Dermis blood vessel endothelial cell (primary cell): ENCODE measurements around the gene MECP2. TPM values are rescaled to one million over a fixed set of nuclear protein-coding genes. Genes with fewer than 3 reads are reported as not detected.
"Not testable (repeated sequence)": the region's sequence is repeated elsewhere in the genome, so short reads cannot be mapped to it uniquely, and the experiment has no call there.

Experiments used
- DNase-seq: peaks from one replicate; pipeline ENCODE4 v3.0.0; 2010
- total RNA-seq: library from RNA; depleted of rRNA; stranded (reverse); fragments of >200 nt; gene quantifications from 2 replicates; pipeline ENCODE4 v1.2.3, GENCODE V29; 2014

The MECP2 gene
- total RNA-seq, 1 donor from 2014 or later: 22.5 TPM

DNA sequence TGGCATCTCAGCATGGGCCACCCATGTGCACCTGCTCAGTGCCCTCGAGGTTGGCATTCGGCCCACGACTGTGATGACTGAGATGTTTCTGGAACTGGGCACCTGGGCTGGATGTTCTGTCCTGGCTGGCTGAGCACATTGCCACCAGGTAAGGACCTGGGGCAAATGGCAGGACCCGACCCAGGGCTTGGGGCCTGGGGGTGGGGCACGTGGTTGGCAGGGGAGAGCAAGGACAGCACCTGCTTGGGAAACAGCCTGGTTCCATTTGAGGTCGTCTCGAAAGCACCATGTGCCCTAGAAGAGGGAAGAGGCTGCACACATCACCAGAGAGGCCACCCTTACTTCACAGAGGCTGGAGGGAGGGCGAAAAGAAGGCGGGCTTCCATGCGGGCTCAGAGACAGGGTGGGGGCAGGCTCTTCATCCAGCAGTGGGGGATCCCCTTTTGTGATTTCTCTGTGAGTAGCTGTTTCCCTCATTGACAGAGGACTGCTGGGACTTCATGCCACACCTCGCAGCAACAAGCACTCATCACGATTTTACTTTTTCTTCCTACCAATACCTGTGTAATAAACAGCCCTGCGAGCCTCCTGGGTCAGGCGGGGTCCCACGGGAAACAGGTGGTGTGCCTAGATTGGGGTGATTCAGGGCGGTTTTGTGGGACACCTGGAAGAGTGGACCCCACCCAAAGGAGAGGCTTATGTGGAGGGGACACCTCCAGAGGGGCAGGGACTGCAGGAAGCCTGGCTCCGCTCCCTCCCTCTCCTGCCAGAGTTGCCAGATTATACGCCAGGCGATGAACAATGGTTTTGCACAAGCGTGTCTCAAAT is 113.0 kb downstream of the MECP2 start:
- no peak for DNase-seq

DNA sequence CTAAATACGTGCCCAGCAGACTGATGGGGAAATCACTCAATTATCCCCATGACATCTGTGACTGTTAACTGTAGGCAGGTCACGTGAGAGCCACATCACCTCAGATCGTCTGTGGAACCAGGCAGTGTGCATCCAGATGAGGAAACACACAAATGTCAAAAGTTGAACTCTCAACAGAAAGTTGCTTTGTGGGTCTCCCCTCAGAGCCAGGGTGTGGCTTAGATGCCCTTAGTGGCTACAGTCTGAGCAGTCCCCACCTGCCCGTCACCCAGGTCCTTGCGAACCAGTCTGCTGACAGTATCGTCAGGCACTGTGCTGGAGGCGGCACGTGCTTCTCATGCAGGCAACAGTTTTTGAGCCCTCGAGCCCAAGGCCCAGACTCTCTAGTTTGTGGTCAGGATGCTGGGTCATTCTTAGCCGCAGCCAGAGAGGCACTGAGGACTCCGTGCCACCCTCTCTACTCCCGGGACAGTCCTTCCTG is 114.2 kb downstream of the MECP2 start:
- DNase-seq: no peak

DNA sequence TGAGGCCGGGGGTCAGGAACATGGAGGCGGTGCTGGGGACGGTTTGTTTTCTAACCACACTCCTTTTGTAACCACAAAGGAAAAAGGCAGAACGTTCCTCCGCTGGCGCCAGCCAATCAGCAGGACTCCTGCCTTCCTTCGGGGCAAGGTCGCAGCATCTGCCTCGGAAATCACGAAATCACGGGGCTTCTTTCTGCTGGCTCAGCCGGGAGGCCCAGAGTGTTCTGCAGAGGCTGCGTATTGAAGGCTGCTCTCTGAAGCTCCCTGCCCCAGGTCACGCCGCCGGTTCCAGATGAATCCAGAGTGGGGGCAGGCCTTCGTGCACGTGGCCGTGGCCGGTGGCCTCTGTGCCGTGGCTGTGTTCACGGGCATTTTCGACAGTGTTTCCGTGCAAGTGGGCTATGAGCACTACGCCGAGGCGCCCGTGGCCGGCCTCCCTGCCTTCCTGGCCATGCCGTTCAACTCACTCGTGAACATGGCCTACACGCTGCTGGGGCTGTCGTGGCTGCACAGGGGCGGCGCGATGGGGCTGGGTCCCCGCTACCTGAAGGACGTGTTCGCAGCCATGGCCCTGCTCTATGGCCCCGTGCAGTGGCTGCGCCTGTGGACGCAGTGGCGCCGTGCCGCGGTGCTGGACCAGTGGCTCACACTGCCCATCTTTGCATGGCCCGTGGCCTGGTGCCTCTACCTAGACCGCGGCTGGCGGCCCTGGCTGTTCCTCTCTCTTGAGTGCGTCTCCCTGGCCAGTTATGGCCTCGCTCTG is 115.6 kb downstream of the MECP2 start:
- no peak for DNase-seq

DNA sequence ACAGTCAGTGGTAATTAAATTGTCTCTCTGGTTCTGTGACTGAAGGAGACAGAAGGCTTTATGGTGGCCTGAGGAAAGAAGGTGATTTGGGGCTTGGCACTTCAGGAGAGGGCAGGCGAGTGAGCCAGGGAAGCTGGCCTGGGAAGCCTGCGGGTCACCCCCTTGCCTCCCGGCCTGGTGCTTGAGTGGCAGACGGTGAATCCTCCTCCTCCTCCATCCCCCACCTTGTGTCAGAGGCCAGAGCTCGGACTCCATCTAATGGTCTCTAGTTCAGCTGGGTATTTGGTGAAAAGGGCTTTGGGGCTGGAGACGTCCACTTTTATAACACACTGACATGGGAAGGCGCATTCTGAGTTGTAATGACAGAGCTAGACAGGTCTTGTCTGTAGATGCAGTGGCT is 116.3 kb downstream of the MECP2 start:
- DNase-seq: no peak

DNA sequence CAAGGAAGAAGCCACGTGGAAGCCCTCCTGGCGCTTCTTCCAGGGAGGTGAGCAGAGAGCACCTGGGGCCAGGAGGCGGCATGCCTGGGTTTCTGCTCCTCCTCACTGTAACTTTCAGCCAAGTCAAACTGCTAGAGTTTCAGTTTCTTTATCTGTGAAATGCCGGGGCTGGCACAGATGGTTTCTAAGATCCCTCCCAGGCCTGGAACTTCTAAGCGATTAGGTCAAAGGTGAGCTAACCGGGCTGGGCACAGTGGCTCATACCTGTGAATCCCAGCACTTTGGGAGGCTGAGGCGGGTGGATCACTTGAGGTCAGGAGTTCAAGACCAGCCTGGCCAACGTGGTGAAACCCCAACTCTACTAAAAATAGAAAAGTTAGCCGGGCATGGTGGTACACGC is 117.1 kb downstream of the MECP2 start:
- not testable (repeated sequence) for DNase-seq

DNA sequence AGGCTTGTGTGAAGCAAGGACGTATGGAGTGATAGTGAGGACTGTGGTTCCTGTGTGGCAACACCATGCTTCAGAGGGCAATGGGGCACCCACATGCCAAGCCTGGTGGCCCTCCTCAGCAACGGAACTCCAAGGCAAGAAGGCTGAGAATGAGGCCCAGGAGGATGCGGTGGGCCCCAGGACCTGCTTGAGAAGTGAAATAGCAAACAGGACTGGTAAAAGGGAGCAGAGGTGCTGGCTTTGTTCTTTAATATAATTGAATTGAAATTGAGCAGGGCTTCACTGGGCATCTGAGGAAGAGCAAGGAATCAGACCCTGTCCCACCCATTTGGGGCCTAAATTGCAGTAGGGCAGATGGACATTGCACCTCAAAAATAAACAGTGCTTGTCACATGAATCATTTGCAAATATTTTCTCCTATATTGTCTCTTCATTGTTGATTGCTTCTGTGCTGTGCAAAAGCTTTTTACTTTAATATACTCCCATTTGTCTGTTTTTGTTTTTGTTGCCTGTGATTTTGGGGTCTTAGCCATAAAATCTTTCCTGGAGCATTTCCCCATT is 122.7 kb downstream of the MECP2 start:
- no peak for DNase-seq

DNA sequence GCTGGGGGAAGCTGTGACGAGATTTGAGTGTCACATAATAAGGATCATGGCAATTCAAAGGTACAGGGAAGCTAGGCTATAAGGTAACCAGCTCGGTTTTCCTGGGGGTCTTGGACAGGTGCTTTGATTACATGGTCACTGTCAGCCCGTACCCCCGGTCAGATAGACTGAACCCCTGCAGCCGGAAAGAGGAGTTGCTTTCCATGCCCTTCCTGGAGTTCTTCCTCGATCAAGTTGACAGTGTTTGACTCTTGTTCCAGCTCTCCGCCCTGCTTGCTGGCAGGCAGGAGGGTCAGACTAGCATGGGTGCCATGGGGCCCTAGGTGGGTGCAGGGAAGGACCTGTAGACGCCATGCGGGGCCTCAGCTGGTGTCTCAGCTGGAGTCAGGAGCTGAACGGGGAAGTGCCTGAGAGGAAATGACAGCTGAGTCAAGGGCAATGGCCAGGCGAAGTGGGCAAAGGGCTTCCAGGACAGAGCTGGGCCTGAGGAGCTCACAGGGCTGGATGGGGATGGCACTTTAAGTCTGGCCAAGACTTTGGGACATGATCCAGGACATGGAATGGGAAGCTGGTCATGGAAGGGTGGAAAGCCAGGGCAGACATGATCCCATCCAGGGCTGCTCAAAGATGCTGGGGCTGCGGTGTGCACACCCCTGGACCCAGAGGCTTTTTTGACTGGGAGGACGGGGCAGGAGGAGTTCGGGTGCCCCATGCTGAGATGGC is 123.4 kb downstream of the MECP2 start:
- DNase-seq: peak; percentile 50

DNA sequence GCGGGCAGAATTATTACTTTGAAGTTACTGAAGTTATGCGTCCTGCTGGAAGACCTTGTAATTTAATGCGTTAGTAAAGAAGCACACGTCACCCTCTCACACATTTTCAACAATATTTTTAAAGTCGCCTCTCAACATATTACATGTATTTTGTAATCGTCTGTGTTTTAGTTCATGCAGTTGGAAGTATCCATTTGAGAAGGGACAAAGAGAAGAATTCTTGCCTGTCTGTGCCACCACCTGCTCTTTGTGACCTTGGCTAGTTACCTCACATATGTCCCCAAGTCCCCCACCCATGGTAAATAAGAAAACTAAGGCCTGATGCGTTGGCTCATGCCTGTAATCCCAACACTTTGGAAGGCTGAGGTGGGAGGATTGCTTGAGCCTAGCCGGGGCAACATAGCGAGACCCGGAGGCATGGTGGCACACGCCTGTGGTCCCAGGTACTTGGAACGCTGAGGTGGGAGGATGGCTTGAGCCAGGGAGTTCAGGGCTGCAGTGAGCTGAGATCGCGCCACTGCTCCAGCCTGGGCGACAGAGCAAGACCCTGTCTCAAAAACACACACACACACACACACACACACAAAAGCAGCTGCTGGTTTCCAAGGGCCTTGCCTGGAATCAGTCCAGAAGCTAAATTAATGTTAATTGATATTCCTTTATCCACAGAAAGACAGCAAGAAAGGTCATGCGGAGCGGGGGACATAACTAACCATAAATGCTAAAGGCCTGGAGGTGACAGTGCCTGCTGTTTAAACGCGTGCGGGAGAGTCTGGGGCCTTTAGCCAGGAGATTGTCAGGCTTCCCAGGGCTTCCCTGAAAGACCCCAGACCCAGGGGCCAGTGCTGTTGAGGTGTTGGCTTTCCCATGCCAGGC is 124.2 kb downstream of the MECP2 start:
- no peak for DNase-seq

DNA sequence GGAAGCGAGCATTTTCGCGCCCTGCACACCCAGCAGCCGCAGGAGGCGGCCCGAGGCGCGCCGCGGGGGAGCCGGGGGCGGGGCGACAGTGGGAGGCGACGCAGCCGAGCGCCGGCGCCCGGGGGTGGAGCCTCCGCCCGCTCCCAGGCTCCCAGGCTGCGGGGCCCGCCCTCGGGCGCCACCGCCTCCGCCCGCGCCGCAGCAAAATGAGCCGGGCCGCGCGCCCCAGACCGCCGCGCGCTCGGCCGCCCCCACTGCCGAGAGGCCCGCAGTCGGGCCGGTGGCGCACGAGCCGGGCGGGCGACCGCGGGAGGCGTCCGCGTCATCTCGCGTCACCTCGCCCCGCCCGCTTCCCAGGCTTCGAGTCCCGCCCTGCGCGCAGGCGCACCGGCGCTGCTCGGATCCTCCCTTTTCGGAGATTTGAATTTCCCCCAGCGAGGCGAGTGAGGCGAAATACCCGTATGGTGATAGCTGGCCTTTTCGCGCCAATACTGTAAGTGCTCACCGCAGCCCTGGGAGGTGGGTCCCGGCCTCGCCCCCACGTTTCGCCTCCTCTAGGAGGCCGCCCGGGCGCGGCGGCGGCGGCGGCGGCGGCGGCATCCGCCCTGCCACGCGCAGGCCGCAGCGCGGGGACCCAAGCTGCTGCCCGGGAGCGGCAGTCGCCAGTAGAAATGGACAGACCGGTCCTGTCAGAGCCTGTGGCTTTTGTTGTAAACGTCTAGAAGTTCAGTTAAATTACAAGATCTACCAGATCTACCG is 125.0 kb downstream of the MECP2 start, which contains the start of gene TMEM187:
Gene TMEM187 (plus strand): TSS at position 387 of the 759 bp plus-strand sequence. CDS start 9,309 bp downstream, outside the sequence.
- DNase-seq: peak; percentile 85

Other genes starting within 250 kb of the MECP2 start
- 1.1 and 2.4 TPM in 2 replicates for gene L1CAM, start 211.5 kb downstream of the MECP2 start, total RNA-seq
- 4.7 and 6.3 TPM in 2 replicates for gene AVPR2, start 193.0 kb downstream of the MECP2 start, total RNA-seq
- 16.0 and 27.2 TPM in 2 replicates for gene ARHGAP4, start 171.5 kb downstream of the MECP2 start, total RNA-seq
- gene NAA10, start 162.7 kb downstream of the MECP2 start, total RNA-seq: 70.6 and 88.2 TPM in 2 replicates
- 12.1 and 27.4 TPM in 2 replicates for gene RENBP, start 153.1 kb downstream of the MECP2 start, total RNA-seq
- 15.3 and 48.9 TPM in 2 replicates for gene HCFC1, start 125.9 kb downstream of the MECP2 start, total RNA-seq
- 6.0 and 6.5 TPM in 2 replicates for gene TMEM187, start 125.0 kb downstream of the MECP2 start, total RNA-seq
- gene IRAK1, start 77.8 kb downstream of the MECP2 start, total RNA-seq: 53.8 and 81.9 TPM in 2 replicates
- not detected in 2 replicates for gene OPN1LW, start 46.5 kb upstream of the MECP2 start, total RNA-seq
- gene OPN1MW, start 84.9 kb upstream of the MECP2 start, total RNA-seq: 0.17 TPM in 1 of 2 replicates, not detected in the other
- not detected in 2 replicates for gene OPN1MW2, start 122.0 kb upstream of the MECP2 start, total RNA-seq
- gene OPN1MW3, start 159.9 kb upstream of the MECP2 start, total RNA-seq: not detected in 2 replicates
- gene TEX28, start 197.4 kb upstream of the MECP2 start, total RNA-seq: not detected in 2 replicates
- not detected in 2 replicates for gene TKTL1, start 198.1 kb upstream of the MECP2 start, total RNA-seq